PC-9 (cell line): Measurements from ENCODE around the gene APOC4. TPM values are rescaled to one million over a fixed set of nuclear protein-coding genes. Genes with fewer than 3 reads are reported as not detected.
"Not testable (repeated sequence)": the region's sequence is repeated elsewhere in the genome, so short reads cannot be mapped to it uniquely, and the experiment has no call there.

Experiments used
- BruUV-seq: library from RNA; stranded (reverse); fragments of 400-500 nt; replicated peaks from 2 replicates; lab custom pipeline; 2021; lab: Mats Ljungman, UMichigan
- CTCF ChIA-PET: fragments of 300-600 bp; sonication (Branson Sonifier 250); formaldehyde crosslinking; loops from one replicate; lab custom pipeline; 2022; ENCODE audit warnings: antibody characterized with exemption; lab: Charles Lee
- POLR2A ChIA-PET: fragments of 300-600 bp; sonication (Branson Sonifier 250); formaldehyde crosslinking; loops from one replicate; lab custom pipeline; 2022; ENCODE audit warnings: antibody characterized with exemption; ENCODE audit not compliant: unreplicated experiment; lab: Charles Lee
- DNase-seq, 2 experiments: peaks; one replicate each; pipeline versions ENCODE4 v3.0.0 to v3.0.0-alpha.2; 2015 to 2022; ENCODE audit warnings: mixed read lengths in 1 of 2
- H2AFZ ChIP-seq: fragments of 200-600 bp; sonication (generic); 2 replicates; pipeline ENCODE4 v1.8.1; 2017; ENCODE audit warnings: antibody characterized with exemption
- H3F3A ChIP-seq: fragments of 200-600 bp; sonication (generic); 2 replicates; pipeline ENCODE4 v1.8.1; 2017; ENCODE audit warnings: antibody characterized with exemption, mild to moderate bottlenecking, low read depth; ENCODE audit not compliant: insufficient read depth
- H3K27ac ChIP-seq: fragments of 200-600 bp; sonication (generic); 2 replicates; pipeline ENCODE4 v1.6.1; 2016; ENCODE audit warnings: mixed run types
- H3K27me3 ChIP-seq: fragments of 200-600 bp; sonication (generic); 2 replicates; pipeline ENCODE4 v1.6.1; 2016; ENCODE audit warnings: low read depth, mixed run types; ENCODE audit not compliant: insufficient read depth
- H3K36me3 ChIP-seq: fragments of 200-600 bp; sonication (generic); 2 replicates; pipeline ENCODE4 v1.6.1; 2016; ENCODE audit warnings: low read depth, mixed run types
- H3K4me1 ChIP-seq: fragments of 200-600 bp; sonication (generic); replicated peaks from 2 replicates; pipeline ENCODE4 v1.6.1; 2016; ENCODE audit warnings: mixed run types; ENCODE audit not compliant: insufficient read depth
- H3K4me2 ChIP-seq: fragments of 200-600 bp; sonication (generic); 2 replicates; pipeline ENCODE4 v1.6.1; 2017; ENCODE audit warnings: mixed run types
- H3K4me3 ChIP-seq: fragments of 200-600 bp; sonication (generic); 2 replicates; pipeline ENCODE4 v1.6.1; 2016; ENCODE audit warnings: mixed run types
- H3K79me2 ChIP-seq: fragments of 200-600 bp; sonication (generic); 2 replicates; pipeline ENCODE4 v1.6.1; 2017; ENCODE audit warnings: low read depth, mixed run types
- H3K9me2 ChIP-seq: fragments of 200-600 bp; sonication (generic); 2 replicates; pipeline ENCODE4 v1.8.1; 2017; ENCODE audit warnings: mild to moderate bottlenecking; ENCODE audit not compliant: insufficient read depth
- H3K9me3 ChIP-seq: fragments of 200-600 bp; sonication (generic); 2 replicates; pipeline ENCODE4 v1.8.1; 2016; ENCODE audit warnings: low read depth; ENCODE audit not compliant: insufficient read depth
- H4K20me1 ChIP-seq: fragments of 200-600 bp; sonication (generic); 2 replicates; pipeline ENCODE4 v1.8.1; 2017; ENCODE audit not compliant: insufficient read depth
- CTCF ChIP-seq: fragments of 200-600 bp; sonication (generic); conservative IDR thresholded peaks from 2 replicates; pipeline ENCODE4 v1.6.1; 2017; ENCODE audit warnings: mixed run types, antibody characterized with exemption, mild to moderate bottlenecking, moderate library complexity
- EZH2 ChIP-seq: fragments of 200-600 bp; sonication (generic); IDR thresholded peaks from 2 replicates; pipeline ENCODE4 v1.8.0; 2017; ENCODE audit warnings: antibody characterized with exemption, low read depth
- intact Hi-C: fragments of 100-400 bp; cut with micrococcal nuclease; formaldehyde crosslinking; loops from one replicate; pipeline ENCODE4 v1.10.0; 2022; ENCODE audit not compliant: unreplicated experiment
- total RNA-seq: library from RNA; stranded (reverse); gene quantifications from 2 replicates; pipeline ENCODE4 v1.2.3, GENCODE V29; 2021

The APOC4 gene
- total RNA-seq, 1 experiment from 2014 or later, result not detected

GRCh38 chr19:44925114-44925891 is 16.7 kb upstream of the APOC4 start:
- Histone ChIP-seq H3K9me2 (no peaks in the 10 kb centered on the region), H3K79me2 (no peaks in the 10 kb centered on the region), H3K4me3 (no peak overlapping the region), H4K20me1 (no peaks in the 10 kb centered on the region), H2AFZ (no peak overlapping the region), H3F3A (no peaks in the 10 kb centered on the region; the same call in 1 of the 2 replicates), H3K36me3 (no peaks in the 10 kb centered on the region), H3K9me3 (no peaks in the 10 kb centered on the region), H3K4me1 (no peaks in the 10 kb centered on the region), H3K27ac (no peak overlapping the region), H3K27me3 (0 out of 2 replicates have a peak, but pooled peaks cover 5% of the 10 kb centered on the region), H3K4me2 (no peak overlapping the region)
- POLR2A ChIA-PET, result no interaction called here
- CTCF ChIA-PET, result no interaction called here
- TF ChIP-seq CTCF (no peak), EZH2 (no peak)
- DNase-seq, result peak in 1 of 2 experiments; percentile 19
- no TSS peak for BruUV-seq
- intact Hi-C loops, result no loop called here

- DNase-seq, result peak in 1 of 2 experiments; percentile 30
- CTCF ChIA-PET, H4K20me1 ChIP-seq, H3K9me3 ChIP-seq, BruUV-seq, H3K79me2 ChIP-seq, H2AFZ ChIP-seq, H3K9me2 ChIP-seq, H3K4me1 ChIP-seq, POLR2A ChIA-PET, H3K27me3 ChIP-seq, intact Hi-C loops, H3K27ac ChIP-seq, H3F3A ChIP-seq, H3K36me3 ChIP-seq, H3K4me3 ChIP-seq: not testable (repeated sequence)
- H3K4me2 ChIP-seq, result peak overlapping the region; percentile 54
Measured at GRCh38 chr19:44926245-44927077, 15.6 kb upstream of the APOC4 start.

GRCh38 chr19:44927746-44928145 is 14.3 kb upstream of the APOC4 start:
- BruUV-seq, result no TSS peak
- TF ChIP-seq EZH2 (no peak), CTCF (no peak)
- 0 out of 2 replicates have a peak, but pooled peaks cover 5% of the 10 kb centered on the region for H3K27me3 ChIP-seq
- H3F3A ChIP-seq, result peaks cover 7% of the 10 kb centered on the region; the same call in 1 of the 2 replicates
- no peaks in the 10 kb centered on the region for H3K9me2 ChIP-seq
- H3K36me3 ChIP-seq, result no peaks in the 10 kb centered on the region
- H3K4me1 ChIP-seq, result no peaks in the 10 kb centered on the region
- no peak overlapping the region for H3K4me3 ChIP-seq
- POLR2A ChIA-PET, result no interaction called here
- CTCF ChIA-PET, result no interaction called here
- H3K27ac ChIP-seq, result no peak overlapping the region
- H3K79me2 ChIP-seq, result no peaks in the 10 kb centered on the region
- intact Hi-C loops, result no loop called here
- H3K9me3 ChIP-seq, result no peaks in the 10 kb centered on the region
- H2AFZ ChIP-seq, result no peak overlapping the region
- peak in 1 of 2 experiments; percentile 34 for DNase-seq
- H3K4me2 ChIP-seq, result no peak overlapping the region
- H4K20me1 ChIP-seq, result no peaks in the 10 kb centered on the region
